Measurements from ENCODE around the gene BCL2L12.
"Not testable (repeated sequence)": the region's sequence is repeated elsewhere in the genome, so short reads cannot be mapped to it uniquely, and the experiment has no call there.

The BCL2L12 gene

DNA sequence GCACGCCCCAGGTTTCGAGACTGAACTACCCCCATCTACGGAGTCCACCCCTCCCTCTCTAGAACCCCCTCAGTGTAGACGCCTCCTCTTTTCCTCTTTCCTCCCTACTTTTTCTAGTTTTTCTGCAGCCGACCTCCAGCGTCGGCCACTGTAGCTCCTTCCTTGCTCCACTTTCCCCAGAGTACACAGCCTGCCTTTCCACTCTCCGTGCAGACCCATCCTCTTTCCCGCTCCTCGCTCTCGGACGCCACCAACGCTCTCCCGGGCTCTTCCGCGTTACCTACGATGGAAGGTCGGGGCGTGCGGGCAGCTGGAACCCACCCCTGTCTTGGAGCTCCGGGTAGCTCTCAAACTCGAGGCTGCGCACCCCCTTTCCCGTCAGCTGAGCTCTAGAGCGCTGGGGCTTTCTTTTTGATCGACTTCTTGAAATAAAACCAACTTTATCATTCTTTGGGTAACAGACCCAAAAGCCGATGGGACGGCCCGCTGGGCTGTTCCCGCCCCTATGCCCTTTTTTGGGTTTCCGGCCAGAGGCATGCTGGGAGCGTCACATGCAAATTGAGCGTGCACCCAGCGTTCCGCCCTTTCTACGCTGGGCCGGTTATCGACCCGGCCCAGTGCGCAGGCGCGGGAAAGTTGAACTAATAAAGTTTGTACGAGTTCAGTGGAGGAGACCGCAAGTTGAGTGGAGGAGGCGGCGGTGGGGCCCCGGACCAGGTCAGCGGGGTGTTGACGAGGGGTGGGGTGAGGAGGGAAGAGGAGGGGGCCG, at the start of gene BCL2L12, which contains the start of gene IRF3:
BCL2L12 (plus strand) TSS at position 583 of the 769 bp plus-strand sequence. CDS start 760 bp downstream, outside the sequence.
IRF3 (minus strand) TSS at position 507 of the 769 bp plus-strand sequence. CDS start 1,019 bp downstream, outside the sequence.
- peak; percentile 98 to 100 for DNase-seq (ENCODE audit: low read depth in 2 of 2)

- no peak for DNase-seq (ENCODE audit: low read depth in 2 of 2)
These were observed 49.2 kb upstream of the BCL2L12 start for GRCh38 chr19:49616532-49616931.

DNA sequence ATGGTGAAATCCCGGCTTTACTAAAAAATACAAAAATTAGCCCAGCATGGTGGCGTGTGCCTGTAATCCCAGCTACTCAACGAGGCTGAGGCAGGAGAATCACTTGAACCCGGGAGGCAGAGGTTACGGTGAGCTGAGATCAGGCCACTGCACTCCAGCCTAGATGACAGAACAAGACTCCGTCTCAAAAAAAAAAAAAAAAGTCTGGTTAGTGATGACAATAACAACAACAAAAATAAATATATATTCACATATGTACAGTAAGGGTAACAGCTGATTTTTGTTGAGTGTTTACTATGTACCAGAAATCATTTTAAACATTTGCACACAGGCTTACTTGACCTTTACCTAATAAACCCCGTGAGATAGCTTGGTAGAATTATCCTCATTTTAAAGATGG, 48.8 kb upstream of the BCL2L12 start:
- no peak for DNase-seq (ENCODE audit: low read depth in 2 of 2)

DNA sequence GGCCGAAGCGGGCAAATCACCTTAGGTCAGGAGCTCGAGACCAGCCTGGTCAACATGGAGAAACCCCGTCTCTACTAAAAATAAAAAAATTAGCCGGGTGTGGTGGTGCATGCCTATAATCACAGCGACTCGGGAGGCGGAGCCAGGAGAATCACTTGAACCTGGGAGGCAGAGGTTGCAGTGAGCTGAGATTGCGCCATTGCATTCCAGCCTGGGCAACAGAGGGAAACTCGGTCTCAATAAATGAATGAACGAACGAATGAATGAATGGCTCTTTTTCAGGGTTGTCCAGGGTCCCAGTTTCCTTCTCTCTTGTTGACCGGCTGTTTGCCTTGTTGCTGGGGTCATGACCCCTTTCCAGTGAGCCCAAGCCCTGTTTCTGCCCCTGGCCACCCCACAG, 47.9 kb upstream of the BCL2L12 start:
- not testable (repeated sequence) for DNase-seq (ENCODE audit: low read depth in 2 of 2)

- DNase-seq (ENCODE audit: low read depth in 2 of 2), result no peak
These were observed 40.5 kb upstream of the BCL2L12 start for GRCh38 chr19:49624967-49625910.

GRCh38 chr19:49626226-49626625, 39.5 kb upstream of the BCL2L12 start:
- DNase-seq (ENCODE audit: low read depth in 2 of 2), result no peak

DNA sequence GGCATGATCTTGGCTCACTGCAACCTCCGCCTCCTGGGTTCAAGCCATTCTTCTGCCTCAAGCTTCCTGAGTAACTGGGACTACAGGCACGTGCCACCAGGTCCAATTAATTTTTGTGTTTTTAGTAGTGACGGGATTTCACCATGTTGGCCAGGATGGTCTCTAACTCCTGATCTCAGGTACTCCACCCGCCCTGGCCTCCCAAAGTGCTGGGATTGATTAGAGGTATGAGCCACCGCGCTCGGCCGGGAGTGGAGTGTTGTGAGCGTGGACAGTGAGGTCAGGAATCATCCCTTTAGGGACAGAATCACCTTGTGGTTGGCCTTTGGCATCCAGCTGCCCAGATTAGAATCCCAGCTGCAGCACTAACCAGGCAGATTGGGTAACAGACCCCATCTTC, 36.1 kb upstream of the BCL2L12 start:
- DNase-seq (ENCODE audit: low read depth in 2 of 2), result no peak

DNA sequence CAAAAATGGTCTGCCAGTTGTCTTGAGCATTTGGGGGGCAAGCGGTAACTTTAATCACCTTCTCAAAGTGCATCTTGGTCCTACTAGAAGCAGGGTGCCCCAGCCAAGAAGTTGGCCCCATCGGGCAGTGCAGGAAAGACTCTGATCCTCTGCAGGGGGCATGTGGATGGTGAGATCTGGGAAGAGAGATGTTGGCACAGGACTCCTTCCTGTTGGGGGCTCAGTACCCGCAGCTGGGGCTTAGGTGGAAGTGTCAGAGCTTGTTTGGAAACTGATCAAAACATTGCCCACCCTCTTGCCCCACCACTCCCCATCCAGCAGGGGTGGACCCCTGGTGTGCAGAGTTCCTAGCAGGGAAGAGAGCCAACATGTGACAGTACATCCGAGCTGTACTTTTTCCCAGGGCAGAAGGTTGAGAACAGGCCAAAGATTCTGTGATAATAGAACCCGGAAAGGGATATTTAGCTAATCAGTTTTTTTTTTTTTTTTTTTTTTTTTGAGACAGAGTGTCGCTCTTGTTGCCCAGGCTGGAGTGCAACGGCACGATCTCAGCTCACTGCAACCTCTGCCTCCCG, 34.6 kb upstream of the BCL2L12 start:
- DNase-seq (ENCODE audit: low read depth in 2 of 2), result no peak

DNA sequence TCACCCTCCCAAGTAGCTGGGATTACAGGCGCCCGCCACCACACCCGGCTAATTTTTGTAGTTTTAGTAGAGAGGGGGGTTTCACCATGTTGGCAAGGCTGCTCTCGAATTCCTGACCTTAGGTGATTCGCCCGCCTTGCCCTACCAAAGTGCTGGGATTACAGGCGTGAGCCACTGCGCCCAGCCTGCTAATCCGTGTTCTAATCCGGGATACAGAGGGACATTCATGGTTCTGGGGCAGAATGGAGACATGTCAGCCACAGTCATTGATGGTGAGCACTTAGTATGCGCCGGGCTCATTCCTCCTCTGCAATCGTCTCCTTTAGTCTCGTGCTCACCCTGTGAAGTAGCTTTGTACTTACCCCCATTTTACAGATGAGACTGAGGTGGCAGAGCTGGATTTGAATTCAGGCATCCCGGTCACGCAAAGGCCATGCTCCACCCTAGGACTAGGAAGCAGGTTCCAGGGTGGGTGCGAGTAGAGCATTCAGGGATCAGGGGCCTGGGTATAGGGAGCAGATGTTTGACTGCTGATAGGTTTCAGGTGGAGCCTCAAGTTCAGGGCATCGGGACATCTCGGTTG, 34.0 kb upstream of the BCL2L12 start:
- no peak for DNase-seq (ENCODE audit: low read depth in 2 of 2)

GRCh38 chr19:49632576-49632975, 33.2 kb upstream of the BCL2L12 start:
- no peak for DNase-seq (ENCODE audit: low read depth in 2 of 2)

DNA sequence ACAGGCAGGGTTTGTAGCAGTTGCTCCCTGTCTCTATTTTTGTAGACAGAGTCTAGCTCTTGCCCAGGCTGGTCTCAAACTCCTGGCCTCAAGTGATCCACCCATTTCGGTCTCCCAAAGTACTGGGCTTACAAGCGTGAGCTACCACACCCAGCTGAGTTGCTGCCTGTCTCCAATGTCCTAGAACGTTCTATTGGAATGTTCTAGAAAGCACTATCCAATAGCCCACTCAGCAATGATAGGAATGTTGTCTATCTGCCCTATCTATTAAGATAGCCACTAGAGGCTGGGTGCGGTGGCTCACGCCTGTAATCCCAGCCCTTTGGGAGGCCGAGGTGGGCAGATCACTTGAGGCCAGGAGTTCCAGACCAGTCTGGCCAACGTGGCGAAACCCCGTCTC, 32.5 kb upstream of the BCL2L12 start:
- DNase-seq (ENCODE audit: low read depth in 2 of 2), result not testable (repeated sequence)

GRCh38 chr19:49635530-49636232, 30.1 kb upstream of the BCL2L12 start:
- DNase-seq (ENCODE audit: low read depth in 2 of 2), result no peak

DNA sequence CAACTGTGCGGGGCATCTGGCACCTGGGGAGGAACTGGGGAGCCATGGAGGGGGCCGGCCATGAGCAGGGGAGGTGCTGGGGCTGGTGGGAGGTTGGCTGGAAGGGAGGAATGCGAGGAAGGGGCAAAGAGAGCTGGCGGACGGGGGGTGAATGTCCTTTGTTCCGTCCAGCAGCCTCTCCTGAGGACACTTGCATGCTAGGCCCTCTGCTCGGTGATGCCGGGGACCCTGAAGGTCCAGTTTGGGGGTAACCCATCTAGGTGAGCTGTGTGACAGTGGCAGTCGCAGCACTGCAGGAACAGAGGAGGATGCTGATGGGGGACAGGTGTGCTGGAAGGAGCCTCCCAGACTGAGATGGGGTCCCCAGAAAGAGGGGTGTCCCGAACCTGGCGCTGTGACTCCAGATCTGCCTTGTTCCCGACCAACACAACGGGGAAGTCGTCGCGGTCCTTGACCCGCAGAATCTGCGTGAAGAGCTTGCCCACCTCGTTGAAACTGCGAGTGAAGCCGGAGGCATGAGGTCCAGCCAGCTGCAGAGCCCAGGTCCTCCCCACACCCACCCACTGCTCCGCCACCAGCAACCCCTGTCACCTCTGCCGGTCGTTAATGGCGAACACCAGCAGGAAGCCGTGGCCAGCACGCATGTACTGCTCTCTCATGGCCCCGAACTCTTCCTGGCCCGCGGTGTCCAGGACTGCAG, 29.4 kb upstream of the BCL2L12 start:
- no peak for DNase-seq (ENCODE audit: low read depth in 2 of 2)

GRCh38 chr19:49637821-49638738, 27.7 kb upstream of the BCL2L12 start:
- no peak for DNase-seq (ENCODE audit: low read depth in 2 of 2)

- no peak for DNase-seq (ENCODE audit: low read depth in 2 of 2)
These were observed 26.2 kb upstream of the BCL2L12 start for GRCh38 chr19:49639401-49640112.

DNA sequence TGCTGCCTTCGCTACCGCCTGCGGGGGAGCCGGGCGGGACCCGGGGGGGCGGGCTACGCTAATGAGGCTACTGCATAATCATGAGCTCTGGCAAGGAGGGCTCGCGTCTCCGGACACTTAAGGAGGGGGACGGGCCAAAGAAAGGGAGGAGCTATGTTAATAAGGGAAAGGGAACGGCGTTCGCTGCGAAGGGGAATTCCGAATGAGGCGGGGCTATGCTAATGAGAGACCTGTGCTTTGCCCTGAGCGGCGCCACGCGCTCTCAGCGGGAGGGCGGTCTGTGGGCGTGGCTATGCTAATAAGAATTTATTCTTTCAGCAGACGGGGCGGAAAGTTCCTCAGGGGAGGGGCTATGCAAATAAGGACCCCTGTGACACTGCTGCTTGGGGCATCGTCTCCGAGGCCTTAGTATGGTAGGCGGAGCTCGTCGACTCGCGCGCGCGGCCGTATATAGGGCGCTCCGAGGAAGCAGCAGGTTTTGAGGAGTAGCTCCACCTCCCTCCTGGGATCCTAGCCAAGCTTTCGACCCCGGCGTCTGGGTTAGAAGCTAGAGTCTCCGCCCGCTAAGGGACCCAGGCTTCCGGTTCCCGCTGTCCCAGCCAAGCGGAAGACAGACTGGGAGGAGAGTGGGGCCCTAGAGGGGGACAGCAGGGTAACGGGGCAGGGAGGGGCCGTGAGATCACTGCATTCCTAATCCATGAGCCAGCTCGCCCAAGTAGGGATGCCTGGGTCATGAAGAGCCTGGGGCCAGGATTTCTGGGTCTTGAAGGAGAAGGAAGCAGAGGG, 25.4 kb upstream of the BCL2L12 start, which contains the start of gene RRAS:
RRAS (minus strand) TSS at position 31 of the 786 bp plus-strand sequence. CDS start 45 bp downstream, outside the sequence.
- peak; percentile 99 for DNase-seq (ENCODE audit: low read depth in 2 of 2)

DNA sequence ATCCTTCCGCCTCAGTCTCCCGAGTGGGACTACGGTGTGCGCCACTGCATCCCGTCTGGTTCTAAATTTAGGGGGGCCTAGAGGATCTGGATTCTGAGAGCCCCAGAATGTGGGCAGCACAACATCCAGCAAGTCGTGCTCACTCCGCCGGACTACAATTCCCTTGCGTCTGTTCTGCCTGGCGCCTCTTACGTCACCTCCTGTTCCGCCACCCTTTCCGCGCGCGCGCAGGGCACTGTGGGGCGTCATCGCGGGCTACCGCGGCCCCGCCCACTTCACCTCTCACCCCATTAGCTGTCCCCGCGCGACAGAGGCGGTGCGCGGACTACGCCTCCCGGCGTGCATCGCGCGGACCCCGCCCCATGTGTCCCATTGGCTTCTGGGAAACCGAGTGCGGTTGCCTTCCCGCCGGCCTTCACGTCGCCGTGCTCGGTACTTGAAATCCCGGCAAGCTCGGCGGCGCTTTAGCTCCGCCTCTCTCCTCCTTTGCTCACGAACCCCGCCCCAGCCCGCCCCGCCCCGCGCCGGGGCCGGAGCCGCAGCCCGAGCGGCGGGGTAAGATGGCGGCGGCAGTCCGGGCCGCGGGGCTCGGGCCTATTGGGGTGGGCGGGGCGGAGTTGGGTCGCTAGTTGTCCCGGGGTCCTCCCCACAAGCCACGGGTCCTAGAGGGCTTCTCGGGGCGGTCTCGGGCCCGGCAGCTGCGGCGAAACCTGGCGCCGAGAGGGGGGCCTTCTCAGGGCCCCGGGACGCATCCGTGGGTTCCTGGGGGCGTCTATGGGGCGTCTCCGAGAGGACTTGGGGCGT, 23.8 kb upstream of the BCL2L12 start, which contains the start of gene SCAF1:
SCAF1 (plus strand) TSS at position 522 of the 804 bp plus-strand sequence. CDS start 2,818 bp downstream, outside the sequence.
- peak; percentile 97 to 98 for DNase-seq (ENCODE audit: low read depth in 2 of 2)
